ENCODE results near the gene EMD. TPM values are rescaled to one million over a fixed set of nuclear protein-coding genes. Genes with fewer than 3 reads are reported as not detected.

The EMD gene
- total and polyA plus RNA-seq, 2 of the 13 experiments (the other 11 are each of a cell fraction or from before 2014, with no cell fraction given): 14.5 to 14.9 TPM

- H3K79me2 ChIP-seq (ENCODE audit: insufficient read depth, low read length): no peaks in the 10 kb centered on the region
- TF ChIP-seq AGO2 (optimal IDR thresholded peaks at IDR 0.05; ENCODE audit: low read depth, low read length) (peak; percentile 49), RBFOX2 (IDR thresholded peaks at IDR 0.05; ENCODE audit: low read depth, low read length) (peak; percentile 48; the same call in 1 of the 2 replicates), RXRA (CRISPR knock-in tag; IDR thresholded peaks at IDR 0.05) (no peak)
Observed at GRCh38 chrX:154359362-154360154, 19.5 kb upstream of the EMD start.

GRCh38 chrX:154360155-154360713 lies 18.9 kb upstream of the EMD start:
- in situ Hi-C loops (cut with HindIII; ENCODE audit: extremely low pct_ligation_motif_present, low pct_unique_long_range_greater_than_20kb) (no loop called here), intact Hi-C loops (cut with micrococcal nuclease; ENCODE audit: unreplicated experiment) (no loop called here)
- Histone ChIP-seq H2AFZ (ENCODE audit: low read length) (no peak overlapping the region), H3K27me3 (ENCODE audit: control insufficient read depth in 1 of 2, insufficient read depth in 2 of 2, low read length in 2 of 2) (no peaks in the 10 kb centered on the region), H3K4me2 (ENCODE audit: low read depth, low read length) (no peak overlapping the region), H3K9me3 (ENCODE audit: low read length) (no peaks in the 10 kb centered on the region), H3K4me3 (replicated peaks in 1 of 3; ENCODE audit: insufficient read depth in 1 of 3, low read depth in 2 of 3, low read length in 3 of 3) (no peak overlapping the region), H3K79me2 (ENCODE audit: insufficient read depth, low read length) (no peaks in the 10 kb centered on the region), H3K4me1 (ENCODE audit: insufficient read depth, low read length) (peaks cover 18% of the 10 kb centered on the region), H3K9ac (ENCODE audit: insufficient read depth, low read depth, low read length) (no peak overlapping the region), H3K27ac (ENCODE audit: extremely low read length, insufficient read depth, low read length) (no peak overlapping the region), H3K36me3 (replicated peaks in 1 of 2; ENCODE audit: control insufficient read depth in 1 of 2, insufficient read depth in 2 of 2, low read length in 2 of 2) (peaks cover 22 to 47% of the 10 kb centered on the region in 2 experiments; a peak in 4 of 5 replicates), H4K20me1 (ENCODE audit: insufficient read depth, low read length) (peaks cover 3% of the 10 kb centered on the region; the same call in 1 of the 2 replicates)
- WGBS (ENCODE audit: low lambda C conversion rate): 100% methylated on average over 1 of the region's 34 CpGs
- no peak for TF ChIP-seq ZNF329 (CRISPR knock-in tag; IDR thresholded peaks at IDR 0.05; ENCODE audit: low read depth)
- peak; percentile 22; the same call in 1 of the 2 replicates for TF ChIP-seq RBFOX2 (IDR thresholded peaks at IDR 0.05; ENCODE audit: low read depth, low read length)
- TF ChIP-seq POLR2A (IDR thresholded peaks at IDR 0.05; ENCODE audit: insufficient read depth in 1 of 2, low read depth in 2 of 2, low read length in 2 of 2): no peak
- TF ChIP-seq PATZ1 (CRISPR knock-in tag; IDR thresholded peaks at IDR 0.05): no peak
- TF ChIP-seq AGO2 (optimal IDR thresholded peaks at IDR 0.05; ENCODE audit: low read depth, low read length): peak; percentile 10
- ATAC-seq: no peak
- DNase-seq (ENCODE audit: low spot score): no peak
- POLR2A ChIA-PET: no interaction called here
- CTCF ChIA-PET (ENCODE audit: low intra/inter-chr PET ratio, low total read pairs): no interaction called here
- FAIRE-seq: no peak
- BruUV-seq (replicated peaks): no TSS peak

More at GRCh38 chrX:154359362-154360154, 19.5 kb upstream of the EMD start:
- no peak for DNase-seq (ENCODE audit: low spot score)
- TSS peak; percentile 38 for BruUV-seq (replicated peaks)
- H3K27ac ChIP-seq (ENCODE audit: extremely low read length, insufficient read depth, low read length): no peak overlapping the region
- H3K4me2 ChIP-seq (ENCODE audit: low read depth, low read length): no peak overlapping the region
- no peak for FAIRE-seq
- peaks cover 3% of the 10 kb centered on the region; the same call in 1 of the 2 replicates for H4K20me1 ChIP-seq (ENCODE audit: insufficient read depth, low read length)
- H2AFZ ChIP-seq (ENCODE audit: low read length): no peak overlapping the region
- peaks cover 18% of the 10 kb centered on the region for H3K4me1 ChIP-seq (ENCODE audit: insufficient read depth, low read length)
- intact Hi-C loops (cut with micrococcal nuclease; ENCODE audit: unreplicated experiment) (no loop called here), in situ Hi-C loops (cut with HindIII; ENCODE audit: extremely low pct_ligation_motif_present, low pct_unique_long_range_greater_than_20kb) (no loop called here)
- WGBS (ENCODE audit: low lambda C conversion rate): 90% methylated on average over 2 of the region's 41 CpGs
- no peaks in the 10 kb centered on the region for H3K9me3 ChIP-seq (ENCODE audit: low read length)
- H3K36me3 ChIP-seq (replicated peaks in 1 of 2; ENCODE audit: control insufficient read depth in 1 of 2, insufficient read depth in 2 of 2, low read length in 2 of 2): peaks cover 23 to 53% of the 10 kb centered on the region in 2 experiments; a peak in 4 of 5 replicates
- no peak overlapping the region for H3K9ac ChIP-seq (ENCODE audit: insufficient read depth, low read depth, low read length)
- no peak for ATAC-seq
- no peaks in the 10 kb centered on the region for H3K27me3 ChIP-seq (ENCODE audit: control insufficient read depth in 1 of 2, insufficient read depth in 2 of 2, low read length in 2 of 2)
- ChIA-PET POLR2A (no interaction called here), CTCF (ENCODE audit: low intra/inter-chr PET ratio, low total read pairs) (no interaction called here)
- H3K4me3 ChIP-seq (replicated peaks in 1 of 3; ENCODE audit: insufficient read depth in 1 of 3, low read depth in 2 of 3, low read length in 3 of 3): no peak overlapping the region
